Activated naive CD8-positive, alpha-beta T cell (primary cell): ENCODE measurements around the gene MOSPD3.
"Not testable (repeated sequence)": the region's sequence is repeated elsewhere in the genome, so short reads cannot be mapped to it uniquely, and the experiment has no call there.

Source experiments
- H3K27ac Mint-ChIP-seq: one replicate; pipeline ENCODE4 v1.8.0; 2021; ENCODE audit warnings: mixed read lengths
- H3K27me3 Mint-ChIP-seq: one replicate; pipeline ENCODE4 v1.8.0; 2021; ENCODE audit warnings: mixed read lengths
- H3K36me3 Mint-ChIP-seq: one replicate; pipeline ENCODE4 v1.8.0; 2021; ENCODE audit warnings: mixed read lengths
- H3K4me1 Mint-ChIP-seq: one replicate; pipeline ENCODE4 v1.8.0; 2021; ENCODE audit warnings: low read depth, mixed read lengths
- H3K4me3 Mint-ChIP-seq: one replicate; pipeline ENCODE4 v1.8.0; 2021; ENCODE audit warnings: mild to moderate bottlenecking, mixed read lengths
- H3K9me3 Mint-ChIP-seq: one replicate; pipeline ENCODE4 v1.8.0; 2021; ENCODE audit warnings: low read depth, mixed read lengths

Gene MOSPD3, protein sequence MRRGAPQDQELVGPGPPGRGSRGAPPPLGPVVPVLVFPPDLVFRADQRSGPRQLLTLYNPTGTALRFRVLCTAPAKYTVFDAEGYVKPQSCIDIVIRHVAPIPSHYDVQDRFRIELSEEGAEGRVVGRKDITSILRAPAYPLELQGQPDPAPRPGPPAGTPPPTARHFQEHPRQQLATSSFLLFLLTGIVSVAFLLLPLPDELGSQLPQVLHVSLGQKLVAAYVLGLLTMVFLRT

DNA sequence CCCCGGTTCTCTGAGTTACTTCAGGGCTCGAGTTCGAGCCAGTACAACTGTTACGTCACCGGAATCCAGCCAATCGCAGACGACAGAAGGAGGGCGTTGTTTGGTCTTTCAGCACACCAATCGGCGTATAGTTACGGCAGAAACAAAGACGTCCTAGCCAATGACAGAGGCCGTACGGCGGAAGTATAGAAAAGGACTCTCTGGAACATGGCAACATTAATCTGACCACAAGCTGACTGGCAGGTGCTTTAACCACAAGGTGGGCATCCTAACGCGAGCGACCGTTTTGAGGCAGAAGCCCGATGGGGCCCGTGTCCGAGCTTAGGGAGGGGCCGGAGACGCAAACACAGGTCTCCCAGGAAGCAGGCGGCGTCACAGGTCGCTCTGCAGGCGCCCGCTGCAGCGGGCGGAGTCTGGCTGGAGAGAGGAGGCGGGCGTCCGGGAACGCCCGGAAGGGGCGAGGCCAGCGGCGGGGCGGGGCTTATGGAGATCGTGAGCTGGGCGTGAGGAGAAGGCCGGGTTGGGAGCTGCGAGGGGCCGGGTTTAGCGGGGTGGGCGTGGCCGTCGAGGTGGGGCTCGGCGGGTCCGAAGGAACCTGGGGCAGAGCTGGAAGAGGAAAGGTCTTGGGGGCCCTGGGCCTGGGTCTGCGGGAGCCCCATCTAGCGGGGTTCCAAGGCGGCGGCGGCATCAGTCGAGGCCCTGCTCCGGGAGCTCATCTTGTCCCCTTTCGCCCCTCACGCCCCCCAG is at the start of gene MOSPD3:
Gene MOSPD3, plus strand, starts transcription at position 558 of the 747 bp plus-strand sequence. CDS start 252 bp downstream, outside the sequence.
- H3K27ac Mint-ChIP-seq: peak within 1 kb of the TSS; percentile 99
- no peaks in the 10 kb centered on the region for H3K9me3 Mint-ChIP-seq
- peak within 1 kb of the TSS; percentile 99 for H3K4me3 Mint-ChIP-seq
- H3K36me3 Mint-ChIP-seq: peaks cover 3% of the 10 kb centered on the region
- H3K27me3 Mint-ChIP-seq: no peaks in the 10 kb centered on the region
- H3K4me1 Mint-ChIP-seq: peaks cover 21% of the 10 kb centered on the region

DNA sequence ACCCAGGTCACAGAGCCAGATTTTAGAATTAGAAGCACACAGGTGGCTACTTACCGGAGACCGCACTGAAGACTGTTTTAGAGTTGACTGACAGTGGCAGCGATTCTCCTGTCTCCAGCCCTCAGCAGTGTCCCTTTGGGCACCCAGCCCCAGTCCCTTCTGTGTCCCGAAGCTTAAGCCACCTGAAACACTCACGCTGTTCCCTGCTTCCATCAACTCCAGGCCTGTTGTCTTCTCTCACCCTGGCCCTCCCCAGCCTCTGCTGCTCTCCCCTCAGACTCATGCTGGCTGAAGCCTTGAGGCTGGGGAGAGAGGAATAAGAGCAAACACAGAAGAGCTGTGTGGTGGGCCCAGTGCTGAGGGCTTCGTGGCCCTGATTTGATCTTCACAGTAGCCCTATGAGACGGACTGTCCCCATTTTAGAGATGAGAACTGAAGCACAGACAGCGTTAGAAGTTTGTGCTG is 49.2 kb upstream of the MOSPD3 start:
- no peak overlapping the region for H3K4me3 Mint-ChIP-seq
- no peak overlapping the region for H3K27ac Mint-ChIP-seq
- H3K27me3 Mint-ChIP-seq: no peaks in the 10 kb centered on the region
- H3K4me1 Mint-ChIP-seq: peaks cover 18% of the 10 kb centered on the region
- no peaks in the 10 kb centered on the region for H3K9me3 Mint-ChIP-seq
- no peaks in the 10 kb centered on the region for H3K36me3 Mint-ChIP-seq

DNA sequence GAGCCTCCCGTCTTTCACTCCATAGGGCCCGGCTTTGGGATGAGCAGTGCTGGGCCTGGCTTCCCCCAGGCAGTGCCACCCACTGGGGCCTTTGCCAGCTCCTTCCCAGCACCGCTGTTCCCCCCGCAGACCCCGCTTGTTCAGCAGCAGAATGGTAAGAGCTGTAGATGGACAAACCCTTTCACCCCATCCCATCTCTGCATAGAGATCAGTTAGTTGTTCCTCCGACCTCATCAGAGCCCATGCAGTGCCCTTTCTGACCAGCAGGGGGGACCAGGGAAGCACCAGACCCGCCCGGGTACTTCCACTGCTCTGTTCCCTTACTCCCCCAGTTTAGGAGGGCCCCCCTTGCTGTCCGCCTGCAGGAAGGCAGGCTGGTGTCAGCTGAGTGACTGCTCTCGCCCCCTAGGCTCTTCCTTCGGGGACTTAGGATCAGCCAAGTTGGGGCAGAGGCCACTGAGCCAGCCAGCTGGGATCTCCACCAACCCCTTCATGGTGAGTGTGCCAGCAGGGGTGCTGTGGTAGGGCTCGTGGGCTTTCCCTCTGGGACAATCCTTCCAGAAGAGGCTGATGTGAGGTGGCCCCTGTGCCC is 48.4 kb upstream of the MOSPD3 start:
- no peaks in the 10 kb centered on the region for H3K27me3 Mint-ChIP-seq
- H3K36me3 Mint-ChIP-seq: no peaks in the 10 kb centered on the region
- H3K4me3 Mint-ChIP-seq: no peak overlapping the region
- H3K9me3 Mint-ChIP-seq: no peaks in the 10 kb centered on the region
- no peak overlapping the region for H3K27ac Mint-ChIP-seq
- H3K4me1 Mint-ChIP-seq: peaks cover 24% of the 10 kb centered on the region

DNA sequence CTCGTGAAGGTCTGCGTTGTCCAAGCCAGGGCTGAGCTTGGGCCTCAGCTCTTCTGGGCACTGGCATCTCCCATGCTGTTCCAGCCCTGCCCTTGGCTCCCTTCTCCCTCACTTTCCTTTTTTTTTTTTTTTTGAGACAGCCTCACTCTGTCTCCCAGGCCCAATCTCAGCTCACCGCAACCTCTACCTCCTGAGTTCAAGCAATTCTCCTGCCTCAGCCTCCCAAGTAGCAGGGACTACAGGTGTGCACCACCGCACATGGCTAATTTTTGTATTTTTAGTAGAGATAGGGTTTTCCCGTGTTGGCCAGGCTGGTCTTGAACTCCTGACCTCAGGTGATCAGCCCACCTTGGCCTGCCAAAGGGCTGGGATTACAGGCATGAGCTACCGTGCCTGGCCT is 47.9 kb upstream of the MOSPD3 start:
- Mint-ChIP-seq H3K27ac (peak overlapping the region; percentile 22), H3K4me1 (peaks cover 26% of the 10 kb centered on the region)
- H3K27me3 Mint-ChIP-seq, H3K36me3 Mint-ChIP-seq, H3K9me3 Mint-ChIP-seq, H3K4me3 Mint-ChIP-seq: not testable (repeated sequence)

DNA sequence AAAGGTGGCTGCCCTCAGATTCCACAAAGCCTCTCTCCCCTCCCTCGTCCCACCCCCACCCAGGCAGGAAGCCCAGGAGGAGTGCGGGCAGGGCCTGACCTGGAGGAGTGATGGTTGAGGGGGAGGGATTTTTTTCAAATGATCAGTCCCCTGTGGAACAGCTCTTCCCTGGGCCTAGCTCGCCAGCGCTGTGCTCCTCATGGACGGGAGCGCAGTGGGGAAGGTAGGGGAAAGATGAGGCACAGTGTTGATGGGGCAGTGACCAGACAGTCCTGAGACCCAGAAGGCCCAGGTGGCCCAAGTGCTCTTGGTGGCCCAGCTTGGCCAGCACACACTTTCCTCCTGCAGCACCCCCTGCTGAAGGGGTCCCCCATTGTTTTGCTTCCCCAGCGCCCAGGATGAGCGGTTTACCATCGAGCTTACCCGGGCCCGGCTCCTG is 47.2 kb upstream of the MOSPD3 start:
- Mint-ChIP-seq H3K9me3 (no peaks in the 10 kb centered on the region), H3K4me3 (no peak overlapping the region), H3K27me3 (no peaks in the 10 kb centered on the region), H3K27ac (no peak overlapping the region), H3K4me1 (peaks cover 27% of the 10 kb centered on the region), H3K36me3 (no peaks in the 10 kb centered on the region)

DNA sequence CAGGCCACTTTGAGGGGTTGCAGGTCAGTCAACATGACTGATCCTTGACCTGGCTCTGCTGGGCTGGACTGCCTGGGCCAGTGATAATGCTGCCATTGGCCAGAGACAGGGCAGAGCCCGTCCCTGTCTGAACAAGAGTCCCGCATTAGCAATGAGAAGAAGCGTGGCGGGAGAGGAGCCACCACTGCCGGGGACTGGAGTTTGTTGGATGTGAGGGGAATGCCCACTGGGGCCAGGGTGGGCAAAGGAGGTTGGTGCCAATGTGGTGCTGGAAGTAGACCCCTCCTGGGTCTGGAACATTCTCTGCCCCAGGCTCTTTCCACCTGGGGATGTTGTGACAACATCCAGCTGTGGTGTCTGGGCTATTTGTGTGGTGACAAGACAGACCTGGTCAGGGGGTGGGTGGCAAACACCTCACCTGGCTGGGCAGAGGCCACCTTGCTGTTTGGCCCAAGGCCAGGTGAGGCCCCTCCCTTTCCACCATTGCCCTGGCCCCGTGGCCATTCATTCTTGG is 46.3 kb upstream of the MOSPD3 start:
- Mint-ChIP-seq H3K36me3 (no peaks in the 10 kb centered on the region), H3K27ac (no peak overlapping the region)

DNA sequence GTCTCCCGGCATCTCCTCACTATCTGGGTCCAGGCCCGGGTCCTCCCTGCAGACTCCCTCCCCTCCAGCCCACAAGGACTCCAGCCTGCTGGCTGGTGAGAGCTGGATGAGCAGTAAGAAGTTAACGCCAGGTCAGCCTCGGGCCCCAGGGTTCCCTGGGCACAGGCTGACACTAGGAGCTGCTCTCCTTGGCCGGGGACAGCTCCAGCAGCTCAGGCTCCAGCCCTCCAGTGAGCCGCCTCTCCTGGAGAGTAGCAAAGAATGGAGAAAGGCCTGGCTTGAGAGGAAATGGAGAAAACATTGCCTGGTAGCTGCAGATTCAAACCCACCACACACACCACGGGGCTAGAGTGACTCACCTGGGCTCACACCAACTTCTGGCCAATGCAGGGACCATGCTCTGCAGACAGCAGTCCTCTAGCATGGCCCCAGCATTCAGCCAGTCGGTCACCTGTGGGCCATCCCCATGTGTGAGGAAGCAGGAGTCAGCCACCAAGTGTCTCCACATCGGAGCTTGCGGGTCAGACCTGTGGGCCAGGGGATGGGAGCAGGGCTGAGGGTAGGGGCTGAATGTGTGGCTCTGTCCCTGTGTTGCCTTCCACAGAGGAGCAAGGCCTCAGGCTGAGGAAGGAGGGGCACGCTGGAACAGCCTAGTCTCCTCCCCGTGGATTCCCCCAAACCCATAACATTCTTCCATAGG is 45.2 kb upstream of the MOSPD3 start:
- Mint-ChIP-seq H3K36me3 (no peaks in the 10 kb centered on the region), H3K27ac (no peak overlapping the region), H3K27me3 (no peaks in the 10 kb centered on the region), H3K4me1 (peaks cover 38% of the 10 kb centered on the region), H3K9me3 (no peaks in the 10 kb centered on the region), H3K4me3 (no peak overlapping the region)

More for the DNA sequence above, 46.3 kb upstream of the MOSPD3 start:
- Mint-ChIP-seq H3K4me3 (no peak overlapping the region), H3K27me3 (no peaks in the 10 kb centered on the region), H3K9me3 (no peaks in the 10 kb centered on the region), H3K4me1 (peaks cover 32% of the 10 kb centered on the region)

DNA sequence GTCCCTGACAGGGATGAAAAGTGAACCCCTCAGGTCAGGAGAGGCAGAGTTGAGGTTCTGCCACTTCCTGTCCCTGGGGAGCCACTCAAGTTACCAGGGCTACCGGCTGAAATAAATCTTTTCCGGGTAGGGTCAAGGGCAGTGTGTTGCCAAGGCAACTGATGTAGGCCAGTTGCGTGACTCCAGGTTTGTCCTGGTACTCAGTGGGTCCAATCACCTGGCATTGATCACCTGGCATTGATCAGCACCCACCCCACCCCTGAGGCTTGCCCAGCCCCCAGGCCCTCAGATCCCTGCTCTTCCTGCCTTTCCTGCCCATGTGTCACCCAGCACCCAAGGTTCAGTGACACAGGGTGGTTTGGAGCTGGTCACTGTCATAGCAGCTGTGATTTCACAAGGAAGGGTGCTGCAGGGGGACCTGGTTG is 44.6 kb upstream of the MOSPD3 start:
- Mint-ChIP-seq H3K4me3 (no peak overlapping the region), H3K27me3 (no peaks in the 10 kb centered on the region), H3K4me1 (peaks cover 41% of the 10 kb centered on the region), H3K27ac (no peak overlapping the region), H3K36me3 (no peaks in the 10 kb centered on the region), H3K9me3 (no peaks in the 10 kb centered on the region)

DNA sequence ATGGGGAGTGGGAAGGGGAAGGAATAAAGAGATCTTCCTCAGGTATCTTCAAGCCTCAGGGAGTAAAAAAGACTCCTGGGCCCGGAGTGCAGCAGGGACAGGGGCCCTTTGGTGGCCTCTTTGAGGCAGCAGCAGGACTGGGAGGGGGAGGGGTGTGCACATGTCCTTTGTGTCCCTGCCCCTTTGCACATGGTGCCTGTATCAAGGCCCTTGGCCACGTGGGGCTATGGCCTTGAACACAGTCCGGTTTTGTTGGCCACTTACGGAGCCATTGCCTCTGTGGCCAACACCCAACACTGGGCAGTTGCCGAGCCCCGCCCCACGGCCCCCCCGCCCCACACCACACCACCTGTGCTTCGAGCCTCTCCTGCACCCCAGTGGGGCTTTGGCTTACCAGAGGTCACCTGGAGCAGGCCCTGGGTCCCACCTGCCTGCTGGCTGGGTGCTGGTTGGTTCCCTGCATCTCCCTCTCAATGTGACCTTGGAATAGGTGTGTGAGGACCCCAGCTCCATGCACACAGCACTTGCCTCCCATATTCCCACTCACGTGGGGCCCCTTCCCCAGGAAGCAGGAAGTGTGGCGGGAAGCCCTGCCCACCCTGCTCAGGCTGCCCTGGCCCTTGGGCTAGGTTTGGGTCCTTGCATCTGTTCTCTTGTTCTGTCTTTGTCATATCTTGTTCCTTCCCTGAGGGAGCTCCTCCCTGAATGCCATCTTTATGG is 44.0 kb upstream of the MOSPD3 start:
- no peaks in the 10 kb centered on the region for H3K27me3 Mint-ChIP-seq
- peaks cover 41% of the 10 kb centered on the region for H3K4me1 Mint-ChIP-seq
- H3K4me3 Mint-ChIP-seq: peak overlapping the region; percentile 60
- H3K27ac Mint-ChIP-seq: peak overlapping the region; percentile 16
- no peaks in the 10 kb centered on the region for H3K9me3 Mint-ChIP-seq
- H3K36me3 Mint-ChIP-seq: no peaks in the 10 kb centered on the region

DNA sequence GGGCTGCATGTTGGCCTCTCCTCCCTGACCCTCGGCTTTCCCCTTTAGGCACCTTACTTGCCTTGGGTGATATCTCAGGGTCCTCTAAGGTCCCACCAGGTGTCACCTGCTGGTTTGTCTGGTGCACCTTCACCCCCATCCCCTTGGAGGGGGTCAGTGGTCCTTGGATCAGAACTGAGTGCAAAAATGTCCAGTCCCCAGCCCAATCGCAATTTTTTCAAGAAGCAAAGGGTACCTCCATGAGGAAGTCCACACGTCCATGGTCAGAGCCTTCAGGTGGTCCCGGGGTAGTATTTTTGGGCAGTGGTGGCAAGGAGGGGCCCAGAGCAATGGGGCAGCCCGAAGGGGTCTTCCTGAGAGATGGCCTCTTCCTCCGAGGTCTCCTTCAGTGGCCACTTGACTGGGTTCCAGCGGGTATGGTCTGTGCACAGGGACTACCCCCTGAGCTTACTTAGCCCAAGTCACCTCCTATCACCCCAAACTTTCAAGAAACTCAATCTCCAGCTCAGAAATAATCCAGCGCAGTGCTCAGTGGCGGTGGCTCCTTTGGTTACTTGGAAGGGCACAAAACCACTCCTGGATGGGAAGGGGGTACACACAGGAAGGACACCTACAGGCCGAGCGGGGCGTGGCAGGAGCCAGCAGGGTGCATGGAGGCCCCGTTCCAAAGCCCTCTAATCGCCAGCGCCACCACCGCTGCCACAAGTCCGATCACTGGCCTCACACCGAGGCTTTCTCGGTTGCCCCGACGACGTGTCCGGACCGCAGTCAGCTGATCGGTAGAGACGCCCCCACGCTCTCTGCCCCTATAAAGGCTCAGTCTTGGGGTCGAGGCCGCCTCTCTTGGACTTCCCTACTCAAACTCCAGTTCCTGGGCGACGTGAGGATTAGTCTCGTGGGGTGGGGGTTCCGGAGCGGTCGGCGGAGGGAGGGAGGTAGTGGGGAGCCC is 43.2 kb upstream of the MOSPD3 start:
- Mint-ChIP-seq H3K4me1 (peaks cover 38% of the 10 kb centered on the region), H3K9me3 (no peaks in the 10 kb centered on the region), H3K4me3 (peak overlapping the region; percentile 60), H3K27me3 (no peaks in the 10 kb centered on the region), H3K27ac (peak overlapping the region; percentile 34), H3K36me3 (no peaks in the 10 kb centered on the region)

DNA sequence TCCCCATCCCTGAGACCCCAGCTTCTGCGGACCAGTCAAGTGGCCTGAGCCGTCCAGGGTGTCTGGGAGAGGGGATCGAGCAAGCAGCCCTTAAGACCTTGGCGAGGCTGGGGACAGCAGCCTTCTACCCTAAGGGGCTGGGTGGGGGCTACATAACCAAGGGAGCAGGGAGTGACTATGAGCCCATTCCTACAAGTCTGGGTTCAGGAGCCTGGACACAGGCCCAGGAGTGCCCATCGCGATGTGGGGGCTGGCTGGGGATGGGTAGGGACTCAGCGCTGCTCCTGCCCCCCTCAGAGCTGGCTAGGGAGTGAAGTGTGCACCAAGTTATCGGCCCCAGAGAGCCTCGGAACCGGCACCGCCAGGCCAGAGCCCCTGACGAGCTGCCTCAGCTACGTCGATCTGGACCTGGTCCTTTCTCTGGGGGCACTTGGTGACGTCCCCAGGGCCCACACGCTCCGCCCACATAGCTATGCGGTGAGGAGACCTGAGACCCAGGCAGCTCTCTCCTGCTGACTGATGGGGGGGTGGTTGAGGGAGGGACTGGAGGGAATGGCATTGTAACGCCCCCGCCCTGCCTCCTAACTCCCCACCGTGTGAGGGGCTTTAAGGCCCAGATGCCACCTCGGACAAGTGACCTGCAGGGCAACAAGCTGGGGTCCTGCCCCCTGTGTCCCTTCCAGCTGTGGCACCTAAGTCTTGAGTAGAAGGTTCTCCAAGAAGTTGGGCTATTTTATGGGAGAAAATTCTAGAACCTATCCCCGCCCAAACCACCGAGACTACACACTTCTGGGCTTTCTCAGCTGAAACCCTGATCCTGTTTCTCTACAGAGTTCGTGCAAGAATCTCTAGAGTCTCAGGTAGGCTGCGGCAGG is 41.1 kb upstream of the MOSPD3 start:
- H3K4me3 Mint-ChIP-seq: peak overlapping the region; percentile 27

DNA sequence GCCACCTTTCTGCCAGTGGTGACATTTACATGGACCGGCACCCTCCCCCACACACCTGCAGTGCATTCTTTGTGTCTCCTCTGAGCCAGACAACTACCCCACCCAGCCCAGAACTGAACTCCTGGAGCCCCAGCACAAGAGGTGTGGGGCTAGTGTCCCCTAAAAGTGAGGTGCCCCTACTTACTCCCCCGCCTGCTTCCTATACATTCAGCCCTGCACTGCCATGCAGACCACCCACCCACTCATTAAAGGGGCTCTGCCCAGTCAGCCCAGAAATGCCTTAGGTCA is 40.6 kb upstream of the MOSPD3 start:
- H3K27ac Mint-ChIP-seq: no peak overlapping the region
- H3K4me1 Mint-ChIP-seq: peaks cover 32% of the 10 kb centered on the region
- H3K36me3 Mint-ChIP-seq: no peaks in the 10 kb centered on the region
- H3K4me3 Mint-ChIP-seq: peak overlapping the region; percentile 9
- H3K27me3 Mint-ChIP-seq: no peaks in the 10 kb centered on the region
- no peaks in the 10 kb centered on the region for H3K9me3 Mint-ChIP-seq

More for the DNA sequence above, 41.1 kb upstream of the MOSPD3 start:
- Mint-ChIP-seq H3K27ac (no peak overlapping the region), H3K4me1 (peaks cover 34% of the 10 kb centered on the region), H3K36me3 (no peaks in the 10 kb centered on the region), H3K27me3 (no peaks in the 10 kb centered on the region), H3K9me3 (no peaks in the 10 kb centered on the region)
